ENCODE results near the gene CD82.

The CD82 gene

GRCh38 chr11:44528581-44528980, 36.9 kb upstream of the CD82 start:
- ATAC-seq: no peak
- TF ChIP-seq RARB (CRISPR knock-in tag; IDR thresholded peaks at IDR 0.05) (no peak), ESRRG (CRISPR knock-in tag; IDR thresholded peaks at IDR 0.05) (no peak), TSHZ2 (CRISPR knock-in tag; IDR thresholded peaks at IDR 0.05) (no peak), ARNTL (CRISPR knock-in tag; IDR thresholded peaks at IDR 0.05; ENCODE audit: borderline replicate concordance, low read depth) (no peak), CSRNP3 (CRISPR knock-in tag; IDR thresholded peaks at IDR 0.05) (no peak), ZFP30 (CRISPR knock-in tag; IDR thresholded peaks at IDR 0.05) (no peak), ZNF565 (CRISPR knock-in tag; conservative IDR thresholded peaks at IDR 0.05; ENCODE audit: low read depth) (no peak), POU6F1 (CRISPR knock-in tag; IDR thresholded peaks at IDR 0.05; ENCODE audit: borderline replicate concordance, low read depth) (no peak), SNAI2 (CRISPR knock-in tag; IDR thresholded peaks at IDR 0.05) (no peak), BACH2 (CRISPR knock-in tag; IDR thresholded peaks at IDR 0.05; ENCODE audit: borderline replicate concordance) (no peak)

GRCh38 chr11:44529895-44530412, 35.5 kb upstream of the CD82 start:
- no peak for ATAC-seq
- no peak for TF ChIP-seq ZNF8 (CRISPR knock-in tag; IDR thresholded peaks at IDR 0.05)
- TF ChIP-seq ESRRG (CRISPR knock-in tag; IDR thresholded peaks at IDR 0.05): no peak
- TF ChIP-seq ZNF565 (CRISPR knock-in tag; conservative IDR thresholded peaks at IDR 0.05; ENCODE audit: low read depth): no peak
- TF ChIP-seq PPARA (CRISPR knock-in tag; IDR thresholded peaks at IDR 0.05; ENCODE audit: borderline replicate concordance): no peak
- TF ChIP-seq ZFP30 (CRISPR knock-in tag; IDR thresholded peaks at IDR 0.05): no peak
- no peak for TF ChIP-seq OSR1 (CRISPR knock-in tag; IDR thresholded peaks at IDR 0.05)
- no peak for TF ChIP-seq ARNTL (CRISPR knock-in tag; IDR thresholded peaks at IDR 0.05; ENCODE audit: borderline replicate concordance, low read depth)
- TF ChIP-seq ZC3H10 (CRISPR knock-in tag; IDR thresholded peaks at IDR 0.05): no peak
- TF ChIP-seq CREB5 (CRISPR knock-in tag; IDR thresholded peaks at IDR 0.05; ENCODE audit: low read depth): no peak
- no peak for TF ChIP-seq TSHZ2 (CRISPR knock-in tag; IDR thresholded peaks at IDR 0.05)
- no peak for TF ChIP-seq POU6F1 (CRISPR knock-in tag; IDR thresholded peaks at IDR 0.05; ENCODE audit: borderline replicate concordance, low read depth)
- TF ChIP-seq ZNF70 (CRISPR knock-in tag; IDR thresholded peaks at IDR 0.05): no peak
- TF ChIP-seq TOX (CRISPR knock-in tag; IDR thresholded peaks at IDR 0.05; ENCODE audit: borderline replicate concordance): no peak
- no peak for TF ChIP-seq BACH2 (CRISPR knock-in tag; IDR thresholded peaks at IDR 0.05; ENCODE audit: borderline replicate concordance)
- TF ChIP-seq RARB (CRISPR knock-in tag; IDR thresholded peaks at IDR 0.05): no peak
- no peak for TF ChIP-seq ZFP3 (CRISPR knock-in tag; IDR thresholded peaks at IDR 0.05)

All from SK-N-SH treated with all-trans-retinoic acid at 6 μM for 48 hours (cell line).